PC-9 (cell line): ENCODE results near the gene LMAN1L.

Experiments used
- CTCF ChIP-seq: fragments of 200-600 bp; sonication (generic); conservative IDR thresholded peaks from 2 replicates; pipeline ENCODE4 v1.6.1; 2017; ENCODE audit warnings: mixed run types, antibody characterized with exemption, mild to moderate bottlenecking, moderate library complexity
- EZH2 ChIP-seq: fragments of 200-600 bp; sonication (generic); IDR thresholded peaks from 2 replicates; pipeline ENCODE4 v1.8.0; 2017; ENCODE audit warnings: antibody characterized with exemption, low read depth

- no peak for TF ChIP-seq CTCF
- TF ChIP-seq EZH2: no peak
Measured at GRCh38 chr15:74795966-74796625, 16.5 kb upstream of the LMAN1L start.
